Glutamatergic neuron (in vitro differentiated cells): ENCODE data around the gene CEP295NL. TPM values are rescaled to one million over a fixed set of nuclear protein-coding genes. Genes with fewer than 3 reads are reported as not detected.

Experiments
- DNase-seq: peaks from one replicate; pipeline ENCODE4 v3.0.0; 2022
- H3K27ac Mint-ChIP-seq: one replicate; pipeline ENCODE4 v1.8.0; 2020; ENCODE audit warnings: mild to moderate bottlenecking, mixed read lengths, inconsistent platforms; ENCODE audit not compliant: unreplicated experiment
- H3K27me3 Mint-ChIP-seq: one replicate; pipeline ENCODE4 v1.8.0; 2020; ENCODE audit warnings: mild to moderate bottlenecking, moderate library complexity, mixed read lengths, inconsistent platforms; ENCODE audit not compliant: unreplicated experiment
- H3K36me3 Mint-ChIP-seq: one replicate; pipeline ENCODE4 v1.8.0; 2020; ENCODE audit warnings: mild to moderate bottlenecking, mixed read lengths, inconsistent platforms; ENCODE audit not compliant: unreplicated experiment
- H3K4me1 Mint-ChIP-seq: one replicate; pipeline ENCODE4 v1.8.0; 2020; ENCODE audit warnings: mild to moderate bottlenecking, low read depth, mixed read lengths, inconsistent platforms; ENCODE audit not compliant: unreplicated experiment
- H3K4me3 Mint-ChIP-seq: one replicate; pipeline ENCODE4 v1.8.0; 2020; ENCODE audit warnings: mild to moderate bottlenecking, mixed read lengths, inconsistent platforms; ENCODE audit not compliant: unreplicated experiment
- H3K9me3 Mint-ChIP-seq: one replicate; pipeline ENCODE4 v1.8.0; 2020; ENCODE audit warnings: mild to moderate bottlenecking, moderate library complexity, mixed read lengths, inconsistent platforms; ENCODE audit not compliant: unreplicated experiment
- CTCF ChIP-seq: fragments of 200-600 bp; sonication (generic); IDR thresholded peaks from one replicate; pipeline ENCODE4 v1.5.0; 2021; ENCODE audit not compliant: partially characterized antibody, unreplicated experiment
- total RNA-seq: library from RNA; stranded (reverse); fragmentation: NEBNext Ultra II Directional; extraction: Animal tissue kit (Norgen Biotek cat#: 25700); gene quantifications from one replicate; pipeline ENCODE4 v1.2.1, GENCODE V29; 2021; ENCODE audit not compliant: unreplicated experiment

CEP295NL gene
- total RNA-seq, 1 donor from 2014 or later, result 6.4 TPM

- Mint-ChIP-seq H3K27me3 (peaks cover 11% of the 10 kb centered on the region), H3K9me3 (peaks cover 2% of the 10 kb centered on the region), H3K36me3 (no peaks in the 10 kb centered on the region), H3K27ac (no peak overlapping the region), H3K4me3 (peak overlapping the region; percentile 85), H3K4me1 (peaks cover 21% of the 10 kb centered on the region)
- TF ChIP-seq CTCF, result no peak
- no peak for DNase-seq
These were observed 20.9 kb upstream of the CEP295NL start for GRCh38 chr17:78923660-78924453.

- Mint-ChIP-seq H3K27ac (no peak overlapping the region), H3K4me3 (peak overlapping the region; percentile 85), H3K9me3 (peaks cover 2% of the 10 kb centered on the region), H3K4me1 (peaks cover 21% of the 10 kb centered on the region), H3K36me3 (no peaks in the 10 kb centered on the region), H3K27me3 (peaks cover 9% of the 10 kb centered on the region)
- no peak for DNase-seq
- no peak for TF ChIP-seq CTCF
These were observed 20.0 kb upstream of the CEP295NL start for GRCh38 chr17:78922816-78923498.

- TF ChIP-seq CTCF, result no peak
- Mint-ChIP-seq H3K27me3 (peaks cover 8% of the 10 kb centered on the region), H3K27ac (no peak overlapping the region), H3K9me3 (peaks cover 2% of the 10 kb centered on the region), H3K4me3 (peak overlapping the region; percentile 67), H3K4me1 (peaks cover 23% of the 10 kb centered on the region), H3K36me3 (no peaks in the 10 kb centered on the region)
- DNase-seq, result no peak
These were observed 18.5 kb upstream of the CEP295NL start for GRCh38 chr17:78921437-78921971.

- peak overlapping the region; percentile 31 for H3K27ac Mint-ChIP-seq
- H3K4me1 Mint-ChIP-seq, result peaks cover 24% of the 10 kb centered on the region
- H3K27me3 Mint-ChIP-seq, result peaks cover 10% of the 10 kb centered on the region
- H3K4me3 Mint-ChIP-seq, result peak overlapping the region; percentile 55
- peaks cover 2% of the 10 kb centered on the region for H3K9me3 Mint-ChIP-seq
- no peaks in the 10 kb centered on the region for H3K36me3 Mint-ChIP-seq
- no peak for DNase-seq
- no peak for TF ChIP-seq CTCF
These were observed 17.5 kb upstream of the CEP295NL start for GRCh38 chr17:78920528-78920927.
